Central memory CD8-positive, alpha-beta T cell (primary cell): ENCODE data around the gene PTPRQ.

Experiments
- ATAC-seq: fragments of 150-1000 bp; cut with Tn5 transposase; replicated peaks from 2 replicates; pipeline ENCODE4 v1.10.0; 2022; ENCODE audit warnings: mild to moderate bottlenecking, moderate FRiP score, moderate number of reproducible peaks; ENCODE audit not compliant: poor library complexity, severe bottlenecking; ENCODE audit errors: extremely low read depth
- DNase-seq, 2 donors: peaks; one replicate each; pipeline ENCODE4 v3.0.0; 2021; ENCODE audit warnings: low spot score in 2 of 2
- H3K27ac Mint-ChIP-seq: one replicate; pipeline ENCODE4 v1.8.0; 2022; ENCODE audit warnings: low read depth, mild to moderate bottlenecking, moderate library complexity, mixed read lengths
- H3K27me3 Mint-ChIP-seq: one replicate; pipeline ENCODE4 v1.8.0; 2022; ENCODE audit warnings: mixed read lengths
- H3K36me3 Mint-ChIP-seq: one replicate; pipeline ENCODE4 v1.8.0; 2022; ENCODE audit warnings: mild to moderate bottlenecking, moderate library complexity, mixed read lengths; ENCODE audit not compliant: insufficient read depth
- H3K4me1 Mint-ChIP-seq: one replicate; pipeline ENCODE4 v1.8.0; 2022; ENCODE audit warnings: mixed read lengths
- H3K4me3 Mint-ChIP-seq: one replicate; pipeline ENCODE4 v1.8.0; 2022; ENCODE audit warnings: mild to moderate bottlenecking, moderate library complexity, mixed read lengths
- H3K9me3 Mint-ChIP-seq: one replicate; pipeline ENCODE4 v1.8.0; 2022; ENCODE audit warnings: mixed read lengths

Gene PTPRQ

GRCh38 chr12:80702889-80703805 lies 259.1 kb downstream of the PTPRQ start:
- Mint-ChIP-seq H3K27me3 (no peaks in the 10 kb centered on the region), H3K4me1 (no peaks in the 10 kb centered on the region), H3K9me3 (peaks cover 13% of the 10 kb centered on the region), H3K27ac (no peak overlapping the region), H3K4me3 (no peak overlapping the region), H3K36me3 (no peaks in the 10 kb centered on the region)
- DNase-seq (no peak), ATAC-seq (no peak)

GRCh38 chr12:80704420-80704819 lies 260.4 kb downstream of the PTPRQ start:
- no peaks in the 10 kb centered on the region for H3K27me3 Mint-ChIP-seq
- H3K27ac Mint-ChIP-seq: no peak overlapping the region
- H3K4me3 Mint-ChIP-seq: no peak overlapping the region
- ATAC-seq (no peak), DNase-seq (no peak)
- H3K36me3 Mint-ChIP-seq: no peaks in the 10 kb centered on the region
- H3K4me1 Mint-ChIP-seq: no peaks in the 10 kb centered on the region
- peaks cover 13% of the 10 kb centered on the region for H3K9me3 Mint-ChIP-seq

- no peaks in the 10 kb centered on the region for H3K4me1 Mint-ChIP-seq
- H3K4me3 Mint-ChIP-seq: no peak within 1 kb of the TSS
- peaks cover 12% of the 10 kb centered on the region for H3K9me3 Mint-ChIP-seq
- DNase-seq (no peak), ATAC-seq (no peak)
- no peaks in the 10 kb centered on the region for H3K27me3 Mint-ChIP-seq
- H3K36me3 Mint-ChIP-seq: no peaks in the 10 kb centered on the region
- H3K27ac Mint-ChIP-seq: no peak within 1 kb of the TSS
Measured at GRCh38 chr12:80707126-80707829, 263.2 kb downstream of the PTPRQ start, which contains the start of gene MYF6. TSS of gene MYF6 (plus strand) at chr12:80707634. CDS start at chr12:80707720, 86 bp downstream.

- ATAC-seq (no peak), DNase-seq (no peak)
Measured at GRCh38 chr12:80707830-80708258, 263.8 kb downstream of the PTPRQ start.

GRCh38 chr12:80708259-80708974 lies 264.4 kb downstream of the PTPRQ start:
- DNase-seq (no peak), ATAC-seq (no peak)
- Mint-ChIP-seq H3K4me1 (no peaks in the 10 kb centered on the region), H3K27me3 (no peaks in the 10 kb centered on the region), H3K36me3 (no peaks in the 10 kb centered on the region), H3K4me3 (no peak overlapping the region), H3K9me3 (peaks cover 8% of the 10 kb centered on the region), H3K27ac (no peak overlapping the region)

More at GRCh38 chr12:80707830-80708258, 263.8 kb downstream of the PTPRQ start:
- Mint-ChIP-seq H3K27ac (no peak overlapping the region), H3K9me3 (peaks cover 12% of the 10 kb centered on the region), H3K4me3 (no peak overlapping the region), H3K36me3 (no peaks in the 10 kb centered on the region), H3K4me1 (no peaks in the 10 kb centered on the region), H3K27me3 (no peaks in the 10 kb centered on the region)

GRCh38 chr12:80708975-80709328 lies 264.9 kb downstream of the PTPRQ start:
- peaks cover 5% of the 10 kb centered on the region for H3K27me3 Mint-ChIP-seq
- peaks cover 10% of the 10 kb centered on the region for H3K9me3 Mint-ChIP-seq
- H3K4me3 Mint-ChIP-seq: no peak overlapping the region
- no peaks in the 10 kb centered on the region for H3K4me1 Mint-ChIP-seq
- DNase-seq: no peak
- H3K36me3 Mint-ChIP-seq: no peaks in the 10 kb centered on the region
- no peak for ATAC-seq
- no peak overlapping the region for H3K27ac Mint-ChIP-seq

GRCh38 chr12:80709811-80710726 lies 266.0 kb downstream of the PTPRQ start:
- Mint-ChIP-seq H3K36me3 (no peaks in the 10 kb centered on the region), H3K9me3 (peaks cover 13% of the 10 kb centered on the region), H3K4me1 (no peaks in the 10 kb centered on the region), H3K27me3 (peaks cover 12% of the 10 kb centered on the region), H3K27ac (no peak overlapping the region), H3K4me3 (no peak overlapping the region)
- ATAC-seq: no peak
- no peak for DNase-seq

- Mint-ChIP-seq H3K36me3 (no peaks in the 10 kb centered on the region), H3K27me3 (peaks cover 12% of the 10 kb centered on the region), H3K9me3 (peaks cover 16% of the 10 kb centered on the region), H3K27ac (no peak overlapping the region), H3K4me3 (no peak overlapping the region), H3K4me1 (no peaks in the 10 kb centered on the region)
- no peak for DNase-seq
- no peak for ATAC-seq
Measured at GRCh38 chr12:80710727-80711449, 266.9 kb downstream of the PTPRQ start.

- DNase-seq (no peak), ATAC-seq (no peak)
- Mint-ChIP-seq H3K27me3 (peaks cover 12% of the 10 kb centered on the region), H3K9me3 (peaks cover 17% of the 10 kb centered on the region), H3K4me1 (no peaks in the 10 kb centered on the region), H3K27ac (no peak overlapping the region), H3K4me3 (no peak overlapping the region), H3K36me3 (no peaks in the 10 kb centered on the region)
Measured at GRCh38 chr12:80711866-80712265, 267.8 kb downstream of the PTPRQ start.

- DNase-seq: no peak
- Mint-ChIP-seq H3K9me3 (peaks cover 17% of the 10 kb centered on the region), H3K27me3 (peaks cover 12% of the 10 kb centered on the region), H3K36me3 (no peaks in the 10 kb centered on the region), H3K27ac (no peak overlapping the region), H3K4me1 (no peaks in the 10 kb centered on the region), H3K4me3 (no peak overlapping the region)
- ATAC-seq: no peak
Measured at GRCh38 chr12:80712866-80713265, 268.8 kb downstream of the PTPRQ start.

GRCh38 chr12:80713419-80713818 lies 269.4 kb downstream of the PTPRQ start:
- no peak for ATAC-seq

More at GRCh38 chr12:80713419-80713818, 269.4 kb downstream of the PTPRQ start:
- no peak for DNase-seq
- H3K27ac Mint-ChIP-seq: no peak overlapping the region
- H3K27me3 Mint-ChIP-seq: peaks cover 12% of the 10 kb centered on the region
- H3K4me3 Mint-ChIP-seq: no peak overlapping the region
- H3K4me1 Mint-ChIP-seq: no peaks in the 10 kb centered on the region
- peaks cover 17% of the 10 kb centered on the region for H3K9me3 Mint-ChIP-seq
- no peaks in the 10 kb centered on the region for H3K36me3 Mint-ChIP-seq
